Ishikawa (cell line): ENCODE measurements around the gene SELENOT.

Source experiments
- EP300 ChIP-seq: IDR thresholded peaks from 2 replicates; pipeline ENCODE4 v1.6.1; 2012; ENCODE audit warnings: borderline replicate concordance
- FOXM1 ChIP-seq: IDR thresholded peaks from 2 replicates; pipeline ENCODE4 v1.6.1; 2012; ENCODE audit warnings: low read depth, borderline replicate concordance
- MAX ChIP-seq: IDR thresholded peaks from 2 replicates; pipeline ENCODE4 v1.6.1; 2012
- NFIC ChIP-seq: IDR thresholded peaks from 2 replicates; pipeline ENCODE4 v1.6.1; 2012
- RAD21 ChIP-seq: IDR thresholded peaks from 2 replicates; pipeline ENCODE4 v1.6.1; 2012; ENCODE audit warnings: low read depth
- TAF1 ChIP-seq: IDR thresholded peaks from 2 replicates; pipeline ENCODE4 v1.6.1; 2012; ENCODE audit warnings: low read depth, mild to moderate bottlenecking
- TCF12 ChIP-seq: IDR thresholded peaks from 2 replicates; pipeline ENCODE4 v1.6.1; 2012; ENCODE audit warnings: low read depth
- TEAD4 ChIP-seq: IDR thresholded peaks from 2 replicates; pipeline ENCODE4 v1.6.1; 2012
- YY1 ChIP-seq: IDR thresholded peaks from 2 replicates; pipeline ENCODE4 v1.6.1; 2012; ENCODE audit warnings: low read depth
- TF ChIP-seq, protein P1 (sequence below): IDR thresholded peaks from 2 replicates; pipeline ENCODE4 v1.6.1; 2012; ENCODE audit warnings: low read depth, mild to moderate bottlenecking
- TF ChIP-seq, protein P2 (sequence below): IDR thresholded peaks from 2 replicates; pipeline ENCODE4 v1.6.1; 2012

DNA sequence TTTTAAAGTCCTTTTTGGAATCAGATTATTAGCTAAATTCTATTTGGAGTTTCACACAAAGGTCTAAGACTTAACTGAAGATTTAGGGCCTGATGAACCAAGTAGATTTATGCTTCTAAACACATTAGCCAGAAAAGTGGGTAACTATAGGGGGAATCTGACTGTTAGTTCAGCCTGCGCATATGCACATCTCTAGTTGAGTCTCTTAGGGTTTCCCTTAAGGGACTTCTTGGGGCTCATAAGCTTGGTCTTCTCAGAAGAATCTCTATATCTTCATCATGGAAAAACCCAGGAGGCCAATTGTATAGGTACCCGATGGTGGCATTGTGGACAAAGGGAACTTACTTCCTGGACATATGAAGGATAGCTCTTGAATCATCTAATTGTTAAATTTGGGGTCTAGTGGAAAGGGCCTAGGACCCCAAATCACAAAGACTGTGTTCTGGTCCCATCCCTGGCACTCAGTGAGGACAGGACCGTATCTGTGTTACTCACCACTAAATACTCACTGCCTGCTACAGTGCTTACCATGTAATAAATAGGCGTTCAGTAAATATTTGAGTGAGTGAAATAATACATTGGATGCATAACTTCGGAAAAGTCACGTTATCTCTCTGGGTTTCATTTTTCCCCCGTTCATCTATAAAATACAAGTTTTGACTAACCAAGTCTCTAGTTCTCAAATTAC lies 17.0 kb downstream of the SELENOT start:
- TF ChIP-seq TEAD4 (no peak), EP300 (no peak), MAX (no peak), TAF1 (no peak), YY1 (no peak), FOXM1 (no peak), TCF12 (no peak), NFIC (no peak), RAD21 (no peak)
- TF ChIP-seq, protein P1, sequence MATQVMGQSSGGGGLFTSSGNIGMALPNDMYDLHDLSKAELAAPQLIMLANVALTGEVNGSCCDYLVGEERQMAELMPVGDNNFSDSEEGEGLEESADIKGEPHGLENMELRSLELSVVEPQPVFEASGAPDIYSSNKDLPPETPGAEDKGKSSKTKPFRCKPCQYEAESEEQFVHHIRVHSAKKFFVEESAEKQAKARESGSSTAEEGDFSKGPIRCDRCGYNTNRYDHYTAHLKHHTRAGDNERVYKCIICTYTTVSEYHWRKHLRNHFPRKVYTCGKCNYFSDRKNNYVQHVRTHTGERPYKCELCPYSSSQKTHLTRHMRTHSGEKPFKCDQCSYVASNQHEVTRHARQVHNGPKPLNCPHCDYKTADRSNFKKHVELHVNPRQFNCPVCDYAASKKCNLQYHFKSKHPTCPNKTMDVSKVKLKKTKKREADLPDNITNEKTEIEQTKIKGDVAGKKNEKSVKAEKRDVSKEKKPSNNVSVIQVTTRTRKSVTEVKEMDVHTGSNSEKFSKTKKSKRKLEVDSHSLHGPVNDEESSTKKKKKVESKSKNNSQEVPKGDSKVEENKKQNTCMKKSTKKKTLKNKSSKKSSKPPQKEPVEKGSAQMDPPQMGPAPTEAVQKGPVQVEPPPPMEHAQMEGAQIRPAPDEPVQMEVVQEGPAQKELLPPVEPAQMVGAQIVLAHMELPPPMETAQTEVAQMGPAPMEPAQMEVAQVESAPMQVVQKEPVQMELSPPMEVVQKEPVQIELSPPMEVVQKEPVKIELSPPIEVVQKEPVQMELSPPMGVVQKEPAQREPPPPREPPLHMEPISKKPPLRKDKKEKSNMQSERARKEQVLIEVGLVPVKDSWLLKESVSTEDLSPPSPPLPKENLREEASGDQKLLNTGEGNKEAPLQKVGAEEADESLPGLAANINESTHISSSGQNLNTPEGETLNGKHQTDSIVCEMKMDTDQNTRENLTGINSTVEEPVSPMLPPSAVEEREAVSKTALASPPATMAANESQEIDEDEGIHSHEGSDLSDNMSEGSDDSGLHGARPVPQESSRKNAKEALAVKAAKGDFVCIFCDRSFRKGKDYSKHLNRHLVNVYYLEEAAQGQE = no peak
- TF ChIP-seq, protein P2, sequence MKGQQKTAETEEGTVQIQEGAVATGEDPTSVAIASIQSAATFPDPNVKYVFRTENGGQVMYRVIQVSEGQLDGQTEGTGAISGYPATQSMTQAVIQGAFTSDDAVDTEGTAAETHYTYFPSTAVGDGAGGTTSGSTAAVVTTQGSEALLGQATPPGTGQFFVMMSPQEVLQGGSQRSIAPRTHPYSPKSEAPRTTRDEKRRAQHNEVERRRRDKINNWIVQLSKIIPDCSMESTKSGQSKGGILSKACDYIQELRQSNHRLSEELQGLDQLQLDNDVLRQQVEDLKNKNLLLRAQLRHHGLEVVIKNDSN = no peak
